Suppressor macrophage treated with lipopolysaccharide for 1 hour (primary cell): ENCODE results near the gene TNIP1.

ENCODE experiments used
- DNase-seq, 3 donors: peaks; one replicate each; pipeline ENCODE4 v3.0.0-alpha.2; 2020 to 2022

TNIP1 gene

DNA sequence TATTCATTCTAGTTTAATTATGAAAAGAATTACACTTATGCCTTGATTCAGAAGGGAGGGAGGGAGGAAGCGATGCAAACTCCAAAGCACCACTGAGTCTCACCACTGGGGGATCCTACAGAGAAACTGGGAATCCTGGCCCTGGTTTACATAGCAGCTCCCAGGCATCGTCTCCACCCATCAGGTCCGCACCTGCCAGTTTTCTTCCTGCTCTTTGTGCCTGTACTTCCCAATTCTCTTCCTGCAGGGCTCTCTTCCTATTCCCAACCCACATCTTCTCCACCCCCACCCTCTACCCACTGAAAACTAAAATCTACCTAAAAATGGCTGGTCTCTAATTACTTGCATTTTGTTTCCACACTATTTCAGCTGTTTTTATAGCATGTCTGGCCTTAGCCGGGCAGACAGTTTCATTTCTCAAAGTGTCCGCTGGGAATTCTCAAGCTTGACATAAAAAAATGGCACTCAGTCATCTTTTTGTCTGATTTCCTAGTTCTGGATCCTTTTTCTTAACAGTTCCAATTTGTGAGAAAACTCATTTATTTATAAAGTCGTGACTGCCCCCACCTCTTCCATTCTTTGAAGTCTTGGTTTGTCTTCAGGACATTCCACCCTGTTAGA, 1.6 kb upstream of the TNIP1 start:
- peak; percentile 63 to 65 (median 65) for DNase-seq

DNA sequence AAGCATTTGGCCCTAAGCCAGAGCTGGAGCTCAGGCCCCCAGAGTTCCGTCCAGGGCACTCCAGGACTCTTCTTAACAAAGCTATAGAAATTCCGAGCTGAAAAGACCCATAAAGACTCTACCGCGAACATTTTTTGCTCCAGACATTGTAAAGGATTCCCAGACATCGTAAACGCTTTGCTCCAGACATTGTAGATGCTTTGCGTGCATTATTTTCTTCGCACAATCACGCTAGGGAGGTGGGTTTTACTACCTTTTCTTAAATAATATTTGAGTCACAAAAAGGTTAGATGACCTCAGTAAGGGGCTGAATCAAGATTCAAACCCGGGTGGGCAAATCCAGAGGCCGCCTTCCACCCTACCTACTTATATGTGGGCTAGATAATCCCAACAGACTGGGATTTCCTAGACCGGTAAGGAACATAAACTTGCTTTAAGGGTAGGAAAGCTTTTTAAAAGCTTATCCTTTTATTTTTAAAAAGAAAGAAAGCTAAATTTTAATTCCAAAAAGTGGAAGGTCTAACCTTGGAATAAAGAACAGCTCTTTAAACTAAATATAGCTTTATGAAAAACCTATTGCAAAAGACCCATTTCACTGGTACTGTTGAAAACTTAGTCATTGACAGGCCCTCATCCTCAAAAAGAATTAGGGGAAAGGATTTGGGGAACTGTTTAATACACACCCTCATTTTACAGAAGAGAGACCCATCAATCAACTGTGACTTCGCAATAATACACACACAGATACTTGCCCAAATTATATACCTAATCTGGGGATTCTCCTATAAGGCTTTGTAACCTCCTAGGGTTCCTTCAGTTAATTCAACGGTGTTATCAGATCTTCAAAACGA, 822 bp upstream of the TNIP1 start:
- DNase-seq, result peak; percentile 58 to 84 (median 79)

DNA sequence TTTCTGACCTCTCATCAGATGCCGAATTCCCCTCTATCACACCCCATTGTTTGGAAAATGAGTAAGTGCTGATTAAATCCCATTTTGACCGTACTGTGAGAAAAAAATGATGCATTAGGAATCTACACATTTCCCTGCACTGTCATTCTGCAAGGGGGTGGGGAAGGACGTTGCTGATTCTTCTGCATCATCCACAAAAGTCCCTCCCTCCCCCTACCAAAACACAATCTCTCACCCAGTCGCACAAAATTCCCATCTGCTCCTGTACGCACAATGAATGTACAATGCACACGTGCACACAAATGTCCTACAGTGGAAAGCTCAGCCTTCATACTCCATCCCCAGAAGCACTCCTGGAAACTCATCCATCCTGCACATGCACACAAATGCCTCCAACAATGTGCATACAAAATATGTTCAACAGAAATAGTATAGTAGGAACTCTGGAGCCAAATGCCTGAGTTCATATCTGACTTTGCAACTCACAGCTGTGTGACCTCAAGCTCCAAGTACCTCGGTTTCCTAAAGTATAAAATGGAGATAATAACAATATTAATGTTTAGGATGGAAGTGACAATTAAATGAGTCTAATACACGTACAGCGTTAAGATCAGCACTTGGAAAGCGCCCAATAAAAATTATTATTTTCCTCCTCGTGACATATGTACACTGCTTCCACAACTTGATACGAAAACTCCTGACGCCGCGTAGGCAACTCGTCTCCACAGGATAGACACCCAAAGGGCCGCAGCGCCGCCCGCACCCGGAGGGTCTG, 809 bp downstream of the TNIP1 start:
- peak; percentile 93 to 98 (median 94) for DNase-seq

DNA sequence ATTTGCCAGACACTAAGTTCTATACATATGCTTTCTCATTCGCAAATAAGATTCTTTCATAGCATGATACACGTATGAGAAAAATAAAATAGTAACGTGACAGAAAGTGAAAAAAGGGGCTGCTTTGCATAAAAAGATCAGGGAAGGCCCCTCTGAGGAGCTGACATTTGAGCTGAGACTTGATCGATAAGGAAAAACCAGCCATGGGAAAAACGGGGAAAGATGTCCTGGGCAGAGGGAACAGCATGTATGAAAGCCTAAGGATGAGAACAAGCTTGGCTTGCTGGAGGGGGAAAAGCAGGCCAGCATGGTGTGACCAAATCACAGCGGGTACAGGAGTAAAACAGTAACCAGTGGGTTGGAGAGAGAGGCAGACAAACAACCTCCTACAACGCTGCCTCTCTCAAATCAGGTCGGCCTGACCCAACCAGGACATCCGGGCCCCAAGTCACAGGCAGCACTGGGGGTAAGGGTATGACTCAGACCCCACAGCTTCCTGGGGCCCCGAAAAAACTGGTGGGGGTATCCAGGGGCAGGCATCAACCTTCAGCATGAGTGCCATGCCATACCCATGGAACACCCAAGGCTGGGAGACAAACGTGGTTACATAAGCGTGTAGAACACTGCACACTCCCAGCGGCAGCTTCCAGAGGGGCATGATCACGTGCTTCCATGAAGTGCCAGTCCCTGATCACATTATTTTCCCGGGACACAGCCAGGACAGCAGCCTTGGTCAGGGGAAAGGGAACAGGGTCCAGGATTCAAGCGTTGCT, 2.2 kb downstream of the TNIP1 start:
- peak; percentile 35 to 61 (median 60) for DNase-seq

DNA sequence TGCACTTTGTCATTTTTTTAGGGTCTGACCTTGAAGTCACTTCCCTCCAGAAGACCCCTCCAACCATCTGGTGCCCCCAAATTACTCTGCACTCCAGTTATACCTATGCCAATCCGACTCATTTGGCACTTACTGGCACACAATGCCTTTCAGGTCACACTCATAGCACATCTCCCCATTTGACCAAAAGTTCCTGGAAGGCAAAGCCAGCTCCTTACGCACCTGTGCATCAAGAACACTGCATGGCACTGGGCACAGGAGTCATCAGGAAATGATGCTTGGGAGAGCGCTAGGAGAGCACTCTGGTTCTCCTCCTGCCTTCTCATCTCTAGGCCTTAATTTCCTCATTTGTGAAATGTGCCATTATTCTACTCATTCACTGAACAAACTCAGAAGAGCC, 2.9 kb downstream of the TNIP1 start:
- peak in 1 of 3 donors; percentile 19 for DNase-seq

DNA sequence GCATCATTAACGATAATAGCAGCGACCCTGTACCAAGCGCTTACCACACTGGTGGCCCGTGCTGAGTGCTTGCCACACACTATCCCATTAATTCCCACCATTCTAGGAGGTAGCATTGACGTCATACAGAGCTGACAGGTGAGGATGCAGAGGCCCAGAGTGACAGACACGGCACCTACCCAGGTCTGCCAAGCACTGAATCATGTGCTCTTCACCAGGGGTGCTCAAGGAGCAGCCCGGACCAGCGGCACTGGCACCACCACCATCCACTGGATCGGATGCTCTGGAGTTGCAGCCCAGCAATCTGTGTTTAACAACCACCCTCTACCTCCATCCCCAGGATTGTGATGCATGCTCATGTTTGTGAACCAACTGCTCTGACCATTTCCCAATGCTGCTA, 3.4 kb downstream of the TNIP1 start:
- peak in 1 of 3 donors; percentile 6 for DNase-seq

DNA sequence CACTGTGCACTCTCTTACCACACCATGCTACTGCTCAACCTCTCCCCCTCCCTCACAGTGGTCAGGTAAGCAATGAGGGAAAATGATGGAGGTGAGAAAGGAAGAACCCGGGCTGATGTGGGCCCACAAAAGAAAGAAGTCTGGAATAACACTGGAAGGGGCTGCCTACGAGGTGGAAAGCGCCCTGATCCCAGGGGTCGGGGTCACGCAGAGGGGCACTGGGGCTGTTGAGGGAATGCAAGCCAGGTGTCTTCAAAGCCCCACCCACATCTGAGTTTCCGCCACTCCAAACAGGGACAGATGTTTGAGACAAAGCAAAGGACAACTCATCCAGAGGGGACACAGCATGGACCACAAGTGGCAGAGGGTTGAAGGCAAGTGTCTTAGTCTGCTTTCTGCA, 4.2 kb downstream of the TNIP1 start:
- peak in 1 of 3 donors; percentile 14 for DNase-seq

DNA sequence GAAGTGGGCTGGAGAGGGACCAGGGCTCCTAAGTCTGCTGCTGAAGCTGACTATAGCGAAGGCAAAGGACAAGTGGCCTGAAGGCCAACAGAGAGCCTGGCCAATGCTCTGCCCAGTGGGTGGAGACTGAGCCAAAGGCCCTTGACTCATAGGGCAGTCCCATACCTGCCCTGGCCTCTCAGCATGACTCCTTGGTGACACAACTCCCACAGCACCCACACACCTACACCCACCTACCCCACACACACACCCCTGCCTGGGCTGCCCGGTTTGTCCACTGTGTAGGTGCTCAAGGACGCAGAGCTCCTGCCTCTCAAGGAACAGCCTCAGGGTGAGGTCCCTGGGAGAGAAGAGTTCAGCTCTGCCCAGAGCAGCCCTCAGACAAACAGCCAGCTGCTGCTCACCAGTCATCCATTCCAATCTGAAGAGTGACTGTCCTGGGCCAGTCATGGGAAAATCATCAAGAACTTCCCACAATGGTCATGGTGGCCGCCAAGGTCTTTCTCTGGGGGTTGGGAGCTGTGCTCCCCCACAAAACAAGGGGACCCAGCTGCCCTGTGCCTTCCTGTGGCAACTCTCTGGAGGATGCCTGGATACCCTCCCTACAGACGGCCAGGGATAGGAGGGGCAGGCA, 5.0 kb downstream of the TNIP1 start:
- DNase-seq, result peak; percentile 82 to 87 (median 85)

DNA sequence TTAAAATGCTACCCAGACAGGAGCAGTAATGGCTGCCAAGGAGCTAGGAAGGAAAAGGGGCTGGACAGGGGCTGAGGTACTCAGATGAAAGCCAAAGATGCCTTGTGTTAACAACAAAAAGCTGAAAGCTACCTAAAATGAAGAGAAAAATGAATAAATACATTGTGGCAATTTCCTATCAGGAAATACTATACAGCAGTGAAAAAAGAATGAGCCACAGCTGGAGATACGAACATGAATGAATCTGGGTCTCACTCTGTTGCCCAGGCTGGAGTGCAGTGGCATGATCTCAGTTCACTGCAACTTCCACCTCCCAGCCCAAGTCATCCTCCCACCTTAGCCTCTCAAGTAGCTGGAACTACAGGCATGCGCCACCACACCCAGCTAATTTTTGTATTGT, 6.3 kb downstream of the TNIP1 start:
- peak in 2 of 3 donors; percentile 47 to 48 for DNase-seq

DNA sequence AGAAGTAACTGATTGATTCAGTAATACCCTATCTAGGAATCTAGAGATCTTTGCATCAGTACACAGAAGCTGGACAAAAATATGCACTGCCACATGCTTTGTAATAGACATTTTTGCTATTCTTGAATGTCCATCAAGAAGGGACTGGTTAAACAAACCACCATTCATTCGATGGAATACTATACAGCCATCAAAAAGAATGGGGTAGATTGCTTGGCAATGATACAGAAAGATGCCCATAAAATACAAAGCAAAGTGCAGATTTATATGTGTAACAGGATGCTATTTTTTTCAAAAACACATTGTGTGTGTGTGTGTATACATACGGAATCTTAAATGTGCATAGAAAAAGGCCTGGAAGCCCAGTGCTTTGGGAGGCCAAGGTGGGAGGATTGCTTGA, 7.6 kb downstream of the TNIP1 start:
- no peak for DNase-seq

DNA sequence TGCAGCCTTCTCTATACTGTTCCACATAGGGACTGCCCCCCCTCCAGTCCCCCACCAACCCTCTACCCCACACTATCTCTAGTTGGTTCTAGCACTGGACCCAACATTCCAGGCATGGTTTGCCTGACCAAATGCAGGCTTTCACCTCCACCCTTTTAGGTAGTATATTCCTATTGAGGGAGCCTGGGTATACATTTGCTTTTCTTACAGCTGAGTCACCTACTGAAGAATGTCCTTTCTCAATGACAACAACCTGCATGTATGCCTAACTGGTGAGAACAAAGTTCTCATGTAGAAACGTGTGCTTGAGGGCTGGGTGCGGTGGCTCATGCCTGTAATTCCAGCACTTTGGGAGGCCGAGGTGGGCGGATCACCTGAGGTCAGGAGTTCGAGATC, 8.2 kb downstream of the TNIP1 start:
- no peak for DNase-seq

DNA sequence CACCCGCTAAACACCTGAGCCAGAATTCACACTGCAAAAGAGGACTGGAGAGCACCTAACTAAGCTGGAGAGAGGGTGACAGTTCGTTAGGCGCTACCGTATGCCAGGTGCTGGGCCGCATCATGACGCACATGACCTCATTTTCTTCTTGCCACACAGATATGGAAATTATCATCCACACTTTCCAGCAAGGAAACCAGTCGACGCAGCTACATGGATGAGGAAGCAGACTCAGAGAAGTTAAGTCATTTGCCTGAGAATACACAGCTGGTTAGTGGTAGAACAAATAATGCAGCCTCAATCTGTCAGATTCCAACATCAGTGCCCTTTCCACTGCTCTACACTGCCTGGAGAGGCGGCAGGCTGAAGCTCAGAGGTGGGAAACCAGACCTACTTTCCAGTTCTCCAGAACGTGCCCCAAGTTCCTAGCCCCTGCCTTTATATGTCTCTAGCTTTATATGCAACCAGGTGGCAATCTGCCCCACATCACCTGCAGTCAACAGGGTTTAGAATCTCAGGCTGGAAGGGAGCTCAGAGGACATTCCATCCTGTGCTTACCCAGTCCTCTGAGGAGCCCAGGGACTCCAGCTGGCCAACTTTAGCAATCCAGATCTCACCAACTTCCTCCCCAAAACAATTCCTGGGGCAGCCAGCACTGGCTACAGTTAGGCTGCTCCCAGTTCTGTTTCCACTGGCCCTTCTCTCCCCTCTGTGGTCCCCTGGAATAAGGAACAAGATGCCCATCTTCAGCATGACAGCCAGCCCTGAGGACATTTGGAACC, 8.8 kb downstream of the TNIP1 start:
- peak; percentile 51 to 67 (median 60) for DNase-seq

DNA sequence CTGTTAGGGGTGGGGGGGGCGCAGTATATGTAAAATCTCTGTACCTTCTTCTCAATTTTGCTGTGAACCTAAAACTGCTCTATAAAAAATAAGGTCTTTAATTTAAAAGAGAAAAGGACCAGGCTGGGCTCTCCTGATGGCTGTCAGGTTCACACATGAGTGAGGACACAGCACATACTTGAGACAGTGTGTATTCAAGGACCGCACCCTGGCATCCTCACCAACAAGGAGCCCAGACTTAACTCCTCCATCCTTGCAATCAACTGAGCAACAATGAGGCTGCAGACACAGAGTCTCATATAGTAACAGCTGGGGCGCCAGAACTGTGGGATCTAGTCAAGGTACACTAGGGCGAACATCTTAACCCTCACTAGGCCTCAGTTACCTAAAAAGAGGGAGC, 9.8 kb downstream of the TNIP1 start:
- DNase-seq, result no peak

DNA sequence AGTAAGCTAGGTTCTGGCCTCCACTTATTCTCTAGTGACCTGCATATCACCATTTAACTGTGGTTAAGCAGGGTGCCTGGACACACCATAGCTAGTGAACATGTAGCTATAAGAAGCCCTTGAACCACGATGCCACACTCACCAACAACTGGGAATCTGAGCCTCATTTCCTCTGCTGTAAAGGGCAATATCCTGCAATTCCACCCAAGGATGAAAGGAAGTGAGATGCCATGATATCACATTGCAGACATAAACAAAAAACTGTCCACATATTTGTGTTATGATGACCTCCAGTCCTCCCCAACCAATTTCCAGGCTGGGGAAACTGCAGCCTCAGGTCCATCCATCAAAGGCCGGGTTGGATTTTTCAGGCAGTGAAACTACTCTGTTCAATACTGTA, 10.4 kb downstream of the TNIP1 start:
- no peak for DNase-seq

DNA sequence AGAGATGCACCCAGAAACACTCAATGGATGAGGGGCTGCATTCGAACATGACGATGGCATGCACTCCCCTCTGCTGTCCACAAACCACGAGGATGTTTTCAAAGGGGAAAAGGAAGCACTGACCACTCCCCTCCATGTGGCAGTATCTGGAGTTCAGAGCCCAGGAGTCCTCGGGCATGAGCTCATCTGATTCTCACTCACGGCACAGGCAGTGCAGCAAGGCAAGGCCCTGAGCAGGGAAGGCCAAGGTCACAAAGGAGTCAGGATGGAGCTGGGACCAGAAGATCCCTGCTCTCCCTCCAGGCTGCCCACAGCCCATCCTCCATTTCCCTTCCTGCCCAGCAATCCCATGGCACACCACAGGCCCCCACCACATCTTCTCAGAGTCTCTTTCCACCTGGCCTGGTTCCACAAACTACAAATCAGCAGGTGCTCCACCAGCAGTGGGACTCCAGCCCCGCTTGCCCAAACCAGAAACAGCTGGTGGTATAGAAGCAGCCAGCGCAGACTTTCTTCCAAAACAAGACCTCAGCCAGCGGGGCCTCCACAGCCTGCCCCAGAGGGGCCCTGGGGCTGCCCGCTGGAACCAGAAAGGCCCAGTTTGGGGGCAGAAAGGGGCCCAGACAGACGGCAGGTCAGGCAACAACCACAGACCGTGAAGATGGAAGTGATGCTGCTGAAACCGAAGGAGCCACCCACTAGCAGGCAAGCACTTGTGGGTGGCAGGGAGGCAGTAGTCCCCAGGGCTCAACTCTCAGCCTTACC, 12.2 kb downstream of the TNIP1 start:
- DNase-seq, result no peak

DNA sequence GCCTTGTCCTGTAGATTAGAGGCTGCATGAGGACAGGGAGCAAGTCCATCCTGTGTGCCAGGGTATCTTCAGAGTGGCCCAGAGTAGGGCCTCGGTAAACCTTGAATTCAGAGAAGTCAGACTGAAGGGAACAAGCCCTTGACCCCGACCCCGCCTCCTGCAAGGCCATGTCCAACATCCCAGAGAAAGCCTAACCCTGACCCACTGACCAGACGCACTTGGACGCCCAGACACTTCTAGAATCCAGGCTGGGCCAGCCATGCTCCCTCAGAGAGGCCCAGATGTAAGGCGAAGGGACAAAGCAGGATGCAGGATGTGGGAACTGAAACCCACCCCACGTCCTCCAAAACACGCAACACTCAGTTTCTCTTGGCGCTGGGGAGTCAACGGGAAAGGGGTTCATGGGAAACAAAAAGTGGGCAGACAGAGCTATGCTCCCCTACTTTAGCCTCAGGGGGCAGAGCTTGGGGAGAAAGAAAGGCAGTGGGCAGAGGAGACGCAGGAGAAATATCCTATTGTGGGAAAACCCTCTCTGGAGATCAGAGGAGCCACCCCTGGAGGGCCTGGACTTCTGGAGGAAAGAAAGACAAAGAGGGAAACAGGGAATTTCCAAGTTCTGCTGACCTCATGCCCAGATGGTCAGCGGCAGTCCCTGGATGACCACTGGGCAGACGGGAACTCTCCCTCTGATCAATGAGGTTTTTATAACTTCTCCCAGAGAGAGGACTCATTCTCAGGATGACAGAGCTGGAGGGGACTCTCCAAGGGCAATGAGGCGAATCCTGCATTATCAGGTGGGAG, 13.0 kb downstream of the TNIP1 start:
- DNase-seq, result peak; percentile 93 to 97 (median 93)

DNA sequence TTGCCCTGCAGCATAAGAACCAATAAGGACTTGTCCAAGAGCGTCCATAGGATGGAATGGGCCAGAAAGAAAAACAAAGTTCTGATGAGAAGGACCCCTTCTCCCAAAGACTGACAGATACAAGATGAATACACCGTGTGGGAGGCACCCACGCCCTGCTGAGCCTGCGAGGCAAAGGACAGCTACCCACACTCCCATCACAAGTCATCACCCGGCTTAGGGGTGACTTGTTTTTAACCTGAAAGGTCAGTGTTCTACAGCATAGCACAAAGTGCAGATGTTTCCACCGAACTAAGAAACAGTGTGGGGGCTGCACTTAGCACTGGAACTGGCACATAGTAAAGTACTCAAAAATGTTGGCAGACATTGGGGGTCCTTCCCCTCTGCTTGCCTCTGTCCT, 13.9 kb downstream of the TNIP1 start:
- DNase-seq, result peak in 1 of 3 donors; percentile 54

DNA sequence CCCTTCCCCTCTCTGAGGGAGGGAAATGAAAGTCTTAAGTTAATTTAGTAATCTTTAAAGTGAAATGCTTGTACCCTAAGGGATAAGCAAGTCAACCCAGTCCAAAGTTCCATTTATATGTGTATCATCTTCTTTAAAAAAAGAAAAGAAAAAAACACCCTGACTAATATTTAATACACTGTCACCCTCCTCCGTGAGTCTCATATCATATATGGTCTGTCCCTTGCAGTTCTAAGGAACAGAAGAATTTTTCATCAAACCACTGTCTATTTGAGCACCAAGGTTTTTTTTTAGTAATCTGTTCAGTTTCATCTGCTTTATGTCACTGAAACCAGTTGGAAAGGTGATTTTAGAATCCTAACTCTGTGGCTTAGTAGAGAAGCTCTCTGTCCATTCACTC, 15.2 kb downstream of the TNIP1 start:
- DNase-seq, result no peak

DNA sequence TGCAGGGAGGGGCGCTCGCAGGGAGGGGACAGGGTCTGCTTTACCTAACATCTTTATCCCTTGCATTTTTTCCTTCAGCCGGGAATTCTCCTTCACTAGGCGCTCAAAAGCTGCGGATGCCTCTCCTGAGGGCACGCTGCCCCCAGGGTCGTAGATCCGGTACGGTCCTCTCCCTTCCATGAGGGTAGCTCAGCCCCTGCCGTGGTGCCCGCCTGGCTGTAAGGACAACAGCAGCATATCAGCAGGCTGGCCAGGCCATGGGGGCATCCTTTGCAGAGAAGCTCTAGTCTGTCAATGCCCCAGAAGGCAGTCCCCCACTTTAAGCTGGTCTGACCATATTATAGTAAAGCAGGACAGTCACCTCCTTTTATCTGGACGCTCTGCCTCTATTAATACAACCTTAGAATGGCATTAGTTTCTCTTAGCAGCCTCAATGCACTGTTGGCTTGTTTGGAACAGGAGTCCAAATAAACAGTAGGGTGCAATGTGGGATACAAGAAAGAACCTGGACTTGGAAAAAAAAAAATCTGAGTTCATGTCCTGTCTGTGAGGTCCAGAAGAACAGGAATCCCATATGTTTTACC, 15.8 kb downstream of the TNIP1 start:
- no peak for DNase-seq
